ENCODE results near the gene ABL1. TPM values are rescaled to one million over a fixed set of nuclear protein-coding genes. Genes with fewer than 3 reads are reported as not detected.

Gene ABL1
- total RNA-seq, 2 experiments from 2014 or later: 33.5 to 37.3 TPM

GRCh38 chr9:130911254-130912049 is 76.4 kb downstream of the ABL1 start:
- Mint-ChIP-seq H3K4me3 (no peak overlapping the region), H3K4me1 (no peaks in the 10 kb centered on the region), H3K36me3 (ENCODE audit: low read depth) (no peaks in the 10 kb centered on the region), H3K9me3 (no peaks in the 10 kb centered on the region), H3K27ac (no peak overlapping the region), H3K27me3 (peaks cover 3% of the 10 kb centered on the region)
- ChIA-PET POLR2A (no interaction called here), CTCF (interaction anchor here (0.7 kb wide), 1 partner anchor 1274 kb away, joined by 4 read pairs; no protein-coding TSS in a partner anchor)
- DNase-seq: no peak

DNA sequence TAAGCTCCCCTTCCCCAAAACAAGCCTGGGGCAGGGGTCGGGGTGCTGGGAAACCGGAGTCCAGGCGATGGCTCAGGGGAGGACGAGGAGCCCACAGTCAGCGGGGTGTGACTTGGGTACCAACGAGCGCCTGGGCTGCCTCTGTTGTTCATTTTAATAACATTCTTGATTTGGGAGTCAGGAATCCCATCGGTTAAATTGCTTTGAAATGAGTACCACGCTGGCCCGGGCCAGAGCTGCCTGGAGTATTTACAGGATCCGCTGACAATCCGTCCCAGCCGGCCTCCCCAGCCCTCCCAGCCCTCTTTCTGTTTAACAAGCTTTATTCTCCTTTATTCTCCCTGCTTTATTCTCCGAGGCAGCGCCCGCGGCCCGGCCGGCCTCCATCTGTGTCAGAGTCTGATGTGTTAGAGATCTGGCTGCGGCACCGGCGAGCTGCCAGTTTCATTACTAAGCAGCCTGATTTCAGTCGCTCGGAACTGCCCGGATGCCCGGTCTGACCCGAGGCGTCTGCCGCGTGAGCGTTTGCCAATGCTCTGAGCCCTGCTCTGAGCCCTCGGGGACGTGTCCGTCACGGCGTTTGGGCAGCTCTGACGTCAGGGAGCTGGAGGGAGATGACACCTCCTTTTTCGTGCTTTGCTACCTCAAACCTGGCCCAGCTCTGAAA is 78.0 kb downstream of the ABL1 start:
- Mint-ChIP-seq H3K4me1 (no peaks in the 10 kb centered on the region), H3K4me3 (no peak overlapping the region), H3K9me3 (no peaks in the 10 kb centered on the region), H3K27me3 (peaks cover under 1% of the 10 kb centered on the region), H3K27ac (no peak overlapping the region), H3K36me3 (ENCODE audit: low read depth) (no peaks in the 10 kb centered on the region)
- DNase-seq: no peak
- ChIA-PET CTCF (interaction anchor here (1.0 kb wide), 1 partner anchor 23 kb away, joined by 3 read pairs; no protein-coding TSS in a partner anchor), POLR2A (no interaction called here)

GRCh38 chr9:130913599-130914416 is 78.8 kb downstream of the ABL1 start:
- POLR2A ChIA-PET: no interaction called here
- no peak overlapping the region for H3K4me3 Mint-ChIP-seq

GRCh38 chr9:130914417-130915095 is 79.5 kb downstream of the ABL1 start:
- no peaks in the 10 kb centered on the region for H3K36me3 Mint-ChIP-seq (ENCODE audit: low read depth)
- H3K27me3 Mint-ChIP-seq: no peaks in the 10 kb centered on the region
- H3K4me3 Mint-ChIP-seq: no peak overlapping the region
- H3K27ac Mint-ChIP-seq: no peak overlapping the region
- no peak for DNase-seq
- H3K4me1 Mint-ChIP-seq: no peaks in the 10 kb centered on the region
- ChIA-PET POLR2A (no interaction called here), CTCF (no interaction called here)
- no peaks in the 10 kb centered on the region for H3K9me3 Mint-ChIP-seq

More at GRCh38 chr9:130913599-130914416, 78.8 kb downstream of the ABL1 start:
- CTCF ChIA-PET: no interaction called here
- Mint-ChIP-seq H3K27ac (no peak overlapping the region), H3K27me3 (no peaks in the 10 kb centered on the region), H3K36me3 (ENCODE audit: low read depth) (no peaks in the 10 kb centered on the region), H3K9me3 (no peaks in the 10 kb centered on the region), H3K4me1 (no peaks in the 10 kb centered on the region)
- no peak for DNase-seq

- H3K27ac Mint-ChIP-seq: no peak overlapping the region
- H3K4me1 Mint-ChIP-seq: no peaks in the 10 kb centered on the region
- no peaks in the 10 kb centered on the region for H3K9me3 Mint-ChIP-seq
- ChIA-PET POLR2A (no interaction called here), CTCF (no interaction called here)
- H3K27me3 Mint-ChIP-seq: no peaks in the 10 kb centered on the region
- H3K36me3 Mint-ChIP-seq (ENCODE audit: low read depth): no peaks in the 10 kb centered on the region
- no peak for DNase-seq
- H3K4me3 Mint-ChIP-seq: no peak overlapping the region
These were observed 80.0 kb downstream of the ABL1 start for GRCh38 chr9:130915096-130915447.

DNA sequence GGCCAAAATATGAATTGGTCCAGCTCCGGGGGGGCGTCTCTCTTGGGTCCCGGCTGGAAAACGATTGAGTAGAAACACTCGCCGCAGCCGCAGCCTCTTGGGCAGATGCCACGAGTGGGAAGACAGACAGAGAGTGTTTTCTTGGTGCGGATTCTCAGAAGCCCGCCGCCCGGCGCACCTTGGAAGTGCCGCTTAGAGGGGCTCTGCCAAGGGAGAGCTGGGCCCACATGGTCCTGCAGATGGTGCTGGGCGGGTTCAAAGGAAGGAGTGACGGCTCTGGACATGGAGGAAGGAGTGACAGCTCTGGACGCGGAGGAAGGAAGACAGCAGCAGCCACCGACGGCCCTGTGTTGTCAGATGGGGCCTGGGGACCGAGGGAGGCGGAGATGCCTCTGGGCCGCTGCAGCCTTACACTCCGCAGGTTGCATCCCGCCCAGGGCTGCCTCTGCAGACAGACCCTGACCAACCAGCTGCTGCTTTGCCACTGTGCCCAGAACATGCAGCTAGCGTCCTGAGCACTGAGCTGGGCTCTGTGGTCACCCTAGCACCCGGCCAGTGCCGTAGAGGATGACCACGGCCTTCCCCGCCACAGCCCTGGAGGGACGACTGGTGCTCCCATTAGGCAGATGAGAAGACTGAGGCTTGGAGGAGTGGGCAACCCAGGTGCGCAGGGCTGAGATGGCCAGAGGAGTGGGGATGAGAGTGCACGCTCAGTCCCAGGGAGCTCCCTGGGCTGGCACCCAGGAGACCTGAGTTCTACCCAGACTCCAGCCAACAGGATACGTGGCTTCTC is 82.3 kb downstream of the ABL1 start:
- Mint-ChIP-seq H3K4me1 (no peaks in the 10 kb centered on the region), H3K27me3 (no peaks in the 10 kb centered on the region), H3K36me3 (ENCODE audit: low read depth) (no peaks in the 10 kb centered on the region), H3K27ac (no peak overlapping the region), H3K9me3 (no peaks in the 10 kb centered on the region), H3K4me3 (no peak overlapping the region)
- ChIA-PET CTCF (no interaction called here), POLR2A (no interaction called here)
- DNase-seq: no peak

DNA sequence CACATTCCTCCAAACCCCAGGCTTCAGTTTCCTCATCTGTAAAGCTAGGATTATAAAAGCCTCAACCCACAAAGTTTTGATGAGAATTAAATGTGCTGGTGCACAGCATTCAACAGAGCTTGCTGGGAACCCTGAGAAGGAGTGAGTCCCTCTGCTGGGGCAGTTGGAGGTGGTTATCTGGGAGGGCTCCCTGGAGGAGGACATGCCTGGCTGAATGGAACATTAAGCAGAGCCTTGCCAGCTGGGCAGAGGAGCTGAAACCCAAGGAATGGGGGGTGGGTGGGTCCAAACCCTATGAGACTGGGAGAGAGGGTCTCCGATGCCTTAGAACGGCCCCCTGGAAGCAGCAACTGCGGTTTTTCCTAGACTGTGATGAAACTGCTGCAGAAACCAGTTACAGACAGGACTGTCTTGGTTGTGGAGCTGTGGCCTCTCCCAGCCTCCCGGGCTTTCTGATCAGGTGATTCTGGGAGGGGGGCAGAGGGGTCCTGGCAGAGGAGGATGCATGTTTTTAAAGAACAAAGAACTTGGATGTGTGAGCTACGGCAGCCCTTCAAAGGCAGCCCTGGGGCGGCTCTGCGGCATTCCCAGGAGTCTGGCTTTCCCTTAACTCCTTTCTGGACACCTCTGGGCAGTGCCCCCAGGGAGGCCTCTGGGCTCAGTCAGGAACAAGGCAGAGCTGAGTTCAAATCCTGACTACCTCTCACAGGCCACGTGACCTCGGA is 83.2 kb downstream of the ABL1 start:
- H3K27me3 Mint-ChIP-seq: no peaks in the 10 kb centered on the region
- ChIA-PET POLR2A (no interaction called here), CTCF (interaction anchor here (0.7 kb wide), 1 partner anchor 192 kb away, joined by 3 read pairs; no protein-coding TSS in a partner anchor)
- no peak overlapping the region for H3K27ac Mint-ChIP-seq
- H3K9me3 Mint-ChIP-seq: no peaks in the 10 kb centered on the region
- no peaks in the 10 kb centered on the region for H3K4me1 Mint-ChIP-seq
- no peak overlapping the region for H3K4me3 Mint-ChIP-seq
- DNase-seq: no peak
- H3K36me3 Mint-ChIP-seq (ENCODE audit: low read depth): no peaks in the 10 kb centered on the region

GRCh38 chr9:130918826-130919558 is 83.9 kb downstream of the ABL1 start:
- ChIA-PET POLR2A (no interaction called here), CTCF (interaction anchor here (0.7 kb wide), 1 partner anchor 191 kb away, joined by 3 read pairs; no protein-coding TSS in a partner anchor)
- Mint-ChIP-seq H3K27ac (no peak overlapping the region), H3K4me1 (no peaks in the 10 kb centered on the region), H3K36me3 (ENCODE audit: low read depth) (no peaks in the 10 kb centered on the region), H3K9me3 (no peaks in the 10 kb centered on the region), H3K4me3 (no peak overlapping the region), H3K27me3 (no peaks in the 10 kb centered on the region)
- no peak for DNase-seq

- CTCF ChIA-PET: no interaction called here
- Mint-ChIP-seq H3K27ac (no peak overlapping the region), H3K27me3 (no peaks in the 10 kb centered on the region), H3K4me3 (no peak overlapping the region), H3K9me3 (no peaks in the 10 kb centered on the region), H3K4me1 (no peaks in the 10 kb centered on the region), H3K36me3 (ENCODE audit: low read depth) (no peaks in the 10 kb centered on the region)
- no peak for DNase-seq
- POLR2A ChIA-PET: no interaction called here
These were observed 84.6 kb downstream of the ABL1 start for GRCh38 chr9:130919559-130920145.

GRCh38 chr9:130920233-130920632 is 85.2 kb downstream of the ABL1 start:
- H3K27ac Mint-ChIP-seq: no peak overlapping the region
- H3K9me3 Mint-ChIP-seq: no peaks in the 10 kb centered on the region
- DNase-seq: no peak
- ChIA-PET POLR2A (no interaction called here), CTCF (no interaction called here)
- H3K36me3 Mint-ChIP-seq (ENCODE audit: low read depth): no peaks in the 10 kb centered on the region
- H3K27me3 Mint-ChIP-seq: no peaks in the 10 kb centered on the region
- H3K4me3 Mint-ChIP-seq: no peak overlapping the region
- H3K4me1 Mint-ChIP-seq: no peaks in the 10 kb centered on the region

- no peaks in the 10 kb centered on the region for H3K9me3 Mint-ChIP-seq
- H3K27me3 Mint-ChIP-seq: no peaks in the 10 kb centered on the region
- DNase-seq: no peak
- no peak overlapping the region for H3K27ac Mint-ChIP-seq
- POLR2A ChIA-PET: interaction anchor here (0.6 kb wide), 1 partner anchor 60 kb away, joined by 3 read pairs; no protein-coding TSS in a partner anchor
- CTCF ChIA-PET: no interaction called here
- no peaks in the 10 kb centered on the region for H3K4me1 Mint-ChIP-seq
- H3K36me3 Mint-ChIP-seq (ENCODE audit: low read depth): no peaks in the 10 kb centered on the region
- no peak overlapping the region for H3K4me3 Mint-ChIP-seq
These were observed 85.8 kb downstream of the ABL1 start for GRCh38 chr9:130920762-130921299.

All from activated CD4-positive, alpha-beta T cell treated with anti-CD3 and anti-CD28 coated beads, Interleukin-2, amount 10 ng/mL, durations not matched to agents 7 days and 5 days (primary cell).